Panc1 (cell line): ENCODE data around the gene SNX1. TPM values are rescaled to one million over a fixed set of nuclear protein-coding genes. Genes with fewer than 3 reads are reported as not detected.

Experiments
- ATAC-seq: fragments of 200-7000 bp; cut with Tn5 transposase; 2 replicates; pipeline ENCODE4 v1.9.1; 2020; ENCODE audit warnings: mild to moderate bottlenecking, moderate library complexity
- BruUV-seq: library from RNA; stranded (reverse); fragments of 400-500 nt; replicated peaks from 2 replicates; lab custom pipeline; 2021; lab: Mats Ljungman, UMichigan
- CTCF ChIA-PET: fragments of 300-600 bp; sonication (Branson Sonifier 250); formaldehyde crosslinking; loops from one replicate; lab custom pipeline; 2022; ENCODE audit warnings: antibody characterized with exemption; lab: Charles Lee
- POLR2A ChIA-PET: fragments of 300-600 bp; sonication (Branson Sonifier 250); formaldehyde crosslinking; loops from one replicate; lab custom pipeline; 2022; ENCODE audit warnings: antibody characterized with exemption; lab: Charles Lee
- DNase-seq: peaks from one replicate; pipeline ENCODE4 v3.0.0-alpha.2; 2010; ENCODE audit warnings: low read depth, low spot score
- H3K27ac ChIP-seq: 2 replicates; pipeline ENCODE4 v1.5.1; 2011; ENCODE audit warnings: mild to moderate bottlenecking, low read length, inconsistent platforms
- H3K27me3 ChIP-seq: fragments of 200-500 bp; sonication (Bioruptor generic); 2 replicates; pipeline ENCODE4 v1.6.0; 2014; ENCODE audit warnings: low read length, inconsistent platforms; ENCODE audit not compliant: control insufficient read depth, insufficient read depth
- H3K36me3 ChIP-seq: fragments of 200-500 bp; sonication (Bioruptor generic); 2 replicates; pipeline ENCODE4 v1.5.1; 2014; ENCODE audit warnings: inconsistent platforms, mild to moderate bottlenecking, low read length, moderate library complexity; ENCODE audit not compliant: control insufficient read depth, insufficient read depth
- H3K4me1 ChIP-seq: 2 replicates; pipeline ENCODE4 v1.5.1; 2011; ENCODE audit warnings: inconsistent platforms, mild to moderate bottlenecking, low read length, moderate library complexity; ENCODE audit not compliant: control insufficient read depth, insufficient read depth
- H3K4me3 ChIP-seq, 2 experiments: 2 replicates each; pipeline ENCODE4 v1.5.1; 2011 to 2012; ENCODE audit warnings: low read depth in 2 of 2, low read length in 2 of 2, mild to moderate bottlenecking in 2 of 2, inconsistent platforms in 1 of 2, moderate library complexity in 1 of 2
- H3K9me3 ChIP-seq: fragments of 200-500 bp; sonication (Bioruptor generic); 2 replicates; pipeline ENCODE4 v1.5.1; 2014; ENCODE audit warnings: low read depth, mild to moderate bottlenecking, inconsistent platforms, low read length, moderate library complexity; ENCODE audit not compliant: control insufficient read depth, insufficient read depth
- POLR2AphosphoS5 ChIP-seq: IDR thresholded peaks from 2 replicates; pipeline ENCODE4 v1.6.1; 2012; ENCODE audit warnings: mild to moderate bottlenecking, low read depth, low read length, moderate library complexity
- SIN3A ChIP-seq: IDR thresholded peaks from 2 replicates; pipeline ENCODE4 v1.6.1; 2012; ENCODE audit warnings: low read depth, mild to moderate bottlenecking, low read length, moderate library complexity, borderline replicate concordance; ENCODE audit not compliant: insufficient read depth
- TCF7L2 ChIP-seq: IDR thresholded peaks from 2 replicates; pipeline ENCODE4 v1.6.1; 2011; ENCODE audit warnings: mild to moderate bottlenecking, low read depth, low read length, inconsistent platforms
- in situ Hi-C: cut with HindIII; loops from 2 replicates; pipeline ENCODE4 v1.10.0; 2016; ENCODE audit warnings: low sequenced_read_pairs, low pct_unique_long_range_greater_than_20kb
- intact Hi-C: fragments of 100-400 bp; cut with micrococcal nuclease; formaldehyde crosslinking; loops from one replicate; pipeline ENCODE4 v1.10.0; 2022; ENCODE audit not compliant: unreplicated experiment
- total RNA-seq: library from RNA; stranded (reverse); gene quantifications from one replicate; pipeline ENCODE4 v1.2.1, GENCODE V29; 2021; ENCODE audit not compliant: unreplicated experiment
- TF ChIP-seq, protein P1 (sequence below): fragments of 450-650 bp; IDR thresholded peaks from 2 replicates; pipeline ENCODE4 v1.5.1; 2017; ENCODE audit warnings: mild to moderate bottlenecking
- TF ChIP-seq, protein P2 (sequence below), 2 experiments: IDR thresholded peaks; 2 replicates each; pipeline ENCODE4 v1.6.1; 2011 to 2012; ENCODE audit warnings: low read depth in 2 of 2, control low read depth in 1 of 2, low read length in 1 of 2, mild to moderate bottlenecking in 1 of 2, moderate library complexity in 1 of 2; ENCODE audit not compliant: insufficient read depth in 1 of 2

SNX1 gene
- total RNA-seq, 1 experiment from 2014 or later = 96.2 TPM

DNA sequence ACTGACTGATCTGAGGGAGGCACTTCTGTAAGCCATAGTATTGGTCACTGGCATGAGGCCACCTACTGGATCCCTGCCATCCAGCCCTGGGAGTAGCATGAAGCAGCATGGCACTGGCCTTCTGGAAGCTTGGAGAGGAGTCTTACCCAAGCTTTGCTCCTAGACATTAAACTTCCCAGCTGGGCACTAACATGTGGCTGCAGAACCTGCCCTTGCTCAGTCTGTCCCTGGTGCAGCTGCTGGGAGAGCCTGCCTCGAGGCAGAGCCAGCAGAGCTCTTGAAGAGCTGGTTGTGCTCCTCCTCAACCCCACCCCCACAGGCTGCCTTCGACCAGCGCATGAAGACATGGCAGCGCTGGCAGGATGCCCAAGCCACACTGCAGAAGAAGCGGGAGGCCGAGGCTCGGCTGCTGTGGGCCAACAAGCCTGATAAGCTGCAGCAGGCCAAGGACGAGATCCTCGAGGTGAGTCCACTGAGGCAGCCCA lies 38.6 kb downstream of the SNX1 start:
- BruUV-seq = no TSS peak
- H3K27ac ChIP-seq = no peak overlapping the region
- H3K4me1 ChIP-seq = no peaks in the 10 kb centered on the region
- in situ Hi-C loops = no loop called here
- ChIA-PET POLR2A (no interaction called here), CTCF (no interaction called here)
- ATAC-seq = no peak
- no peak overlapping the region for H3K4me3 ChIP-seq
- H3K36me3 ChIP-seq = peaks cover 33% of the 10 kb centered on the region
- intact Hi-C loops = no loop called here
- no peak for DNase-seq
- no peaks in the 10 kb centered on the region for H3K27me3 ChIP-seq
- H3K9me3 ChIP-seq = no peaks in the 10 kb centered on the region
- TF ChIP-seq POLR2AphosphoS5 (no peak), TCF7L2 (no peak), SIN3A (no peak)
- TF ChIP-seq, protein P1, sequence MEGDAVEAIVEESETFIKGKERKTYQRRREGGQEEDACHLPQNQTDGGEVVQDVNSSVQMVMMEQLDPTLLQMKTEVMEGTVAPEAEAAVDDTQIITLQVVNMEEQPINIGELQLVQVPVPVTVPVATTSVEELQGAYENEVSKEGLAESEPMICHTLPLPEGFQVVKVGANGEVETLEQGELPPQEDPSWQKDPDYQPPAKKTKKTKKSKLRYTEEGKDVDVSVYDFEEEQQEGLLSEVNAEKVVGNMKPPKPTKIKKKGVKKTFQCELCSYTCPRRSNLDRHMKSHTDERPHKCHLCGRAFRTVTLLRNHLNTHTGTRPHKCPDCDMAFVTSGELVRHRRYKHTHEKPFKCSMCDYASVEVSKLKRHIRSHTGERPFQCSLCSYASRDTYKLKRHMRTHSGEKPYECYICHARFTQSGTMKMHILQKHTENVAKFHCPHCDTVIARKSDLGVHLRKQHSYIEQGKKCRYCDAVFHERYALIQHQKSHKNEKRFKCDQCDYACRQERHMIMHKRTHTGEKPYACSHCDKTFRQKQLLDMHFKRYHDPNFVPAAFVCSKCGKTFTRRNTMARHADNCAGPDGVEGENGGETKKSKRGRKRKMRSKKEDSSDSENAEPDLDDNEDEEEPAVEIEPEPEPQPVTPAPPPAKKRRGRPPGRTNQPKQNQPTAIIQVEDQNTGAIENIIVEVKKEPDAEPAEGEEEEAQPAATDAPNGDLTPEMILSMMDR = no peak
- TF ChIP-seq, protein P2, sequence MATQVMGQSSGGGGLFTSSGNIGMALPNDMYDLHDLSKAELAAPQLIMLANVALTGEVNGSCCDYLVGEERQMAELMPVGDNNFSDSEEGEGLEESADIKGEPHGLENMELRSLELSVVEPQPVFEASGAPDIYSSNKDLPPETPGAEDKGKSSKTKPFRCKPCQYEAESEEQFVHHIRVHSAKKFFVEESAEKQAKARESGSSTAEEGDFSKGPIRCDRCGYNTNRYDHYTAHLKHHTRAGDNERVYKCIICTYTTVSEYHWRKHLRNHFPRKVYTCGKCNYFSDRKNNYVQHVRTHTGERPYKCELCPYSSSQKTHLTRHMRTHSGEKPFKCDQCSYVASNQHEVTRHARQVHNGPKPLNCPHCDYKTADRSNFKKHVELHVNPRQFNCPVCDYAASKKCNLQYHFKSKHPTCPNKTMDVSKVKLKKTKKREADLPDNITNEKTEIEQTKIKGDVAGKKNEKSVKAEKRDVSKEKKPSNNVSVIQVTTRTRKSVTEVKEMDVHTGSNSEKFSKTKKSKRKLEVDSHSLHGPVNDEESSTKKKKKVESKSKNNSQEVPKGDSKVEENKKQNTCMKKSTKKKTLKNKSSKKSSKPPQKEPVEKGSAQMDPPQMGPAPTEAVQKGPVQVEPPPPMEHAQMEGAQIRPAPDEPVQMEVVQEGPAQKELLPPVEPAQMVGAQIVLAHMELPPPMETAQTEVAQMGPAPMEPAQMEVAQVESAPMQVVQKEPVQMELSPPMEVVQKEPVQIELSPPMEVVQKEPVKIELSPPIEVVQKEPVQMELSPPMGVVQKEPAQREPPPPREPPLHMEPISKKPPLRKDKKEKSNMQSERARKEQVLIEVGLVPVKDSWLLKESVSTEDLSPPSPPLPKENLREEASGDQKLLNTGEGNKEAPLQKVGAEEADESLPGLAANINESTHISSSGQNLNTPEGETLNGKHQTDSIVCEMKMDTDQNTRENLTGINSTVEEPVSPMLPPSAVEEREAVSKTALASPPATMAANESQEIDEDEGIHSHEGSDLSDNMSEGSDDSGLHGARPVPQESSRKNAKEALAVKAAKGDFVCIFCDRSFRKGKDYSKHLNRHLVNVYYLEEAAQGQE (IDR thresholded peaks at IDR 0.05; ENCODE audit: insufficient read depth in 1 of 2, low read depth in 2 of 2, low read length in 1 of 2) = no peak

DNA sequence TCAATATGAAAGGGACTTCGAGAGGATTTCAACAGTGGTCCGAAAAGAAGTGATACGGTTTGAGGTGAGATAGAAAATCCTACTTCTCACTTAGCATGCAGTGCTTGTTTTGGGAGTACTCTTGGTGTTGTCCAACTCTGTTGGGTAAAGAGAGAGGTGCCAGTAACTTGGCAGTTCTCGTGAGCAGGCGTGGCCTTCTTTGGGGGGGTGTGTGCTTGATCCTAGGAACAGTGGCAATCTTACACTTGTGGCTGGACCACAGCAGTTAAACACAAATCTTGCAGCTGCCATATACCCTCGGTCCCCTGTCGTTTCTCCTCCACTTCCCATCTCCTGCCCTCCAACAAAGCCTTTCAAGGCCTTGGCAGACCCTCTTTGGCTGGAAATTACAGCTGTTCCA lies 40.6 kb downstream of the SNX1 start:
- ATAC-seq = no peak

More for the DNA sequence above, 40.6 kb downstream of the SNX1 start:
- intact Hi-C loops = no loop called here
- ChIA-PET CTCF (interaction anchor here (0.6 kb wide), 2 partner anchors 17 to 439 kb away, joined by 4 to 9 read pairs; no protein-coding TSS in a partner anchor), POLR2A (no interaction called here)
- no peak overlapping the region for H3K4me3 ChIP-seq
- DNase-seq = no peak
- H3K36me3 ChIP-seq = peaks cover 24% of the 10 kb centered on the region
- H3K4me1 ChIP-seq = no peaks in the 10 kb centered on the region
- no peak overlapping the region for H3K27ac ChIP-seq
- no peaks in the 10 kb centered on the region for H3K27me3 ChIP-seq
- in situ Hi-C loops = no loop called here
- H3K9me3 ChIP-seq = no peaks in the 10 kb centered on the region
- TF ChIP-seq, protein P2 (IDR thresholded peaks at IDR 0.05; ENCODE audit: insufficient read depth in 1 of 2, low read depth in 2 of 2, low read length in 1 of 2) = no peak
- TF ChIP-seq POLR2AphosphoS5 (no peak), SIN3A (no peak), TCF7L2 (no peak)
- TF ChIP-seq, protein P1 = no peak
- BruUV-seq = no TSS peak
